HG03139 (cell line): Measurements from ENCODE around the gene VSTM2B.
"Not testable (repeated sequence)": the region's sequence is repeated elsewhere in the genome, so short reads cannot be mapped to it uniquely, and the experiment has no call there.

Experiments used
- ATAC-seq: cut with Tn5 transposase; IDR thresholded peaks from one replicate; pipeline ENCODE4 v1.9.1; 2021; ENCODE audit not compliant: unreplicated experiment

The VSTM2B gene

GRCh38 chr19:29525901-29526729, at the start of gene VSTM2B:
Gene VSTM2B, plus strand, starts transcription at chr19:29525994. Its CDS starts 590 bp downstream, at chr19:29526584.
- ATAC-seq: no peak

GRCh38 chr19:29476528-29476927, 49.3 kb upstream of the VSTM2B start:
- ATAC-seq: no peak

DNA sequence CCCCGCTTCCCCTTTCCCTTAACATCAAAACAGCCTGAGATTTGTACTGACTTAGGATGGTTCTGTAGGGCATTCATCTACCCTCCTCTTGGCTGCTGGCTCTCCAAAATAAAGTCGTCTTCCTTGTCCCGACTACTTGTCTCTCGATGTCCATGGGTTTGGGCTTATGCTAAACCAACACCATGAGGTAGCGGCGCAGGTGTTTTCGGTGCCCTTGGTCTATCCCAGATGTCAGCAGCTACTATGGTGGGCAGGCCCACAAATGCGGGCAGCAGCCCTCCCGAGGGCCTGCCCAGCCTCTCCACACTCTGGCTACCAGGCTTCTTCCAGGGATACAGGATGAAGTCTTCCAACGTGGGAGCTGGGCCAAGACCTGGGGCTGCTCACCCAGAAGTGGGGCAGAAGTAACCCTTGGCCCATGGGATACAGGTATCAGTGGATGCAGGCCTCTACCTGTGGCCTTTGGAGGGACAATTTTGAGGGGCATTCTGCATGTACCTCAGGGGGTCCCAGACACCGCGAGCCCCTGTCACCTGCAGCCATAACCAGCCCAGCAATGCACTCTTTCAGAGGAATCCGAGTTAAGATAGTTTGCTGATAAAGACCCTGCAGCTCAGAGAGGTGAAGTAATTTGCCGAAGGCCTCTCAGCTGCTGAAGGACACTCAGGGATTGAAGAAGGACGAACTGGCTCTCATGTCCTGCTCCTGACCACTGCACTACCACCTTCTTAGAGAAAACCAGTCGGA, 47.8 kb upstream of the VSTM2B start:
- no peak for ATAC-seq

- no peak for ATAC-seq
Observed at GRCh38 chr19:29478578-29479565, 46.9 kb upstream of the VSTM2B start.

DNA sequence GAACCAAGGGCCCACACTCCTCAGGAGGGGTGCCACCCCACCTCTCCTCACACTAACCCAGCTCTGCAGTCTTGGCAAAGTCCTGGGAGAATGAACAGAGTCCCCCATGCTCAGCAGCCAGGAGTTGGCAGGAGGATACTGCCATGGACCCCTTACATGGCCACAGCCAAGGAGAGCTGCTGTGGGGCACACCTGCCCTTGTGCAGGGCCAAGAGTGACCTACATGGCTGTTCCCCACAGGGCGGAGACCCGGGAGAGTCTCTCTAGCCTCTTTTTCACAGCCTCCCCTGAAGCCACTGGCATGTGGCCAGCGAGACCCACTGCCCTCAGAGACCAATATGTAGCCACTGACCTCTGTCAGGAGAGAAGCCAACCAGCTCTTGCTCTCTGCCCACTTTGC, 45.9 kb upstream of the VSTM2B start:
- no peak for ATAC-seq

- no peak for ATAC-seq
Observed at GRCh38 chr19:29480507-29480906, 45.3 kb upstream of the VSTM2B start.

GRCh38 chr19:29482855-29483640, 42.7 kb upstream of the VSTM2B start:
- ATAC-seq: no peak

DNA sequence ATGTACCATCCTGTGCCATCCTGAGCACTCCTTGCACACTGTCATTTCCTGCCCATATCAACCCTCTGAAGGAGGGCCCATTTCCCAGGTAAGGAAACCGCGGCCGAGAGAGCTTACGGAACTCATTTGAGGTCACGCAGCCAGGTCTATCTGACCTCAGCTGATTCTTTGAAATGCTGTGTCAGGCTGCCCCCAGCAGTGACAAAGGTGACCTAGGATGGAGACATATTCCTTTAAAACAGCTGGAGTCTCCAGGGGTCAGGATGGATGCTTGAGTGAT, 42.2 kb upstream of the VSTM2B start:
- ATAC-seq: no peak

DNA sequence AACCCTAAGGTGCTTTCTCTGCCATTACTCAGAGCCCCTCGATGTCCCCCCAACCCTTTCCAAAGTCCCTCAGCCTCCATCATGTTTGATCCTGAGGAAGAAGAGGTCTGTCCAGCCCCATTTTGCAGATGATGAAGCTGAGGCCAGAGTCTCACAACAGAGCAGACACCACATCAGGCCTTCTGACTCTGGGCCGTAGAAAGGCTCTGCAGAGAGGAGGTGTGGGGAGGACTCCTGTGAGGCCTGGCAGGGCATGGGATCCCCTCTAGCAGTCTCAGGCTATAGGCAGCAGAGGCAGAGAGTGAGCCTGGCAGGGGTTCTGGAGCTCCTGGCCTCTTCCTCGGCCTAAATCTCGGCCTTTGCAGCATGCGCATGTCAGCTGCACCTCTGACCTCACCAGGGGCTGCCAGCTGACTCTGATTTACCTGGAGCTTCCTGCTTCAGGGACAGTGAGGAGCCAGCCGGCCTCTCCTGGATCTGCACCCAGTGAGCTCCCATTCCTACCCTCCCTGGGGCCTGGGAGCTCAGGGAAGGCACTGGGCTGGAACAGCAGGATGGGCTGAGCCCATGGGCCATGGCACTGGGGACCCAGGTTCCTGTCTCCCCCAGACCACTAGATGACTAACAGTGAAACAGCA, 41.7 kb upstream of the VSTM2B start:
- no peak for ATAC-seq

- ATAC-seq: no peak
Observed at GRCh38 chr19:29484876-29485275, 40.9 kb upstream of the VSTM2B start.

DNA sequence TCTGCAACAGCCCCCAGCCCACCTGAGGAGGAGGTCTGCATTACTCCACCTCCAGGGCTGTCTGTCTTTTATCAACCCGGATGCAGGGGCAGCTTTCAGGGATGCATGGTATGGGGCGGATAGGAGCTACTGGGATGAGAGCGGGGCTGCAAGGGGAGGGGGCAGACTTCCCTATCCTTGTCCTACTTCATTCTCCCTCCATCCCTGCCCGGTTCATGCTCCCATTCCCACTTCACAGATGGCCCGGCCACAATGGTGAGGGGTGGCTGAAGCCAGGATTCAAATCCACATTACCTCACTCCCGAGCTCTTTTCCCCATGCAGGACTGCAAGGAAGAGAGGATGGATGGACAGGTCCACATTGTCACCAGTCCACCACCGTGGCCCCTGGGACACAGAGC, 40.5 kb upstream of the VSTM2B start:
- no peak for ATAC-seq

DNA sequence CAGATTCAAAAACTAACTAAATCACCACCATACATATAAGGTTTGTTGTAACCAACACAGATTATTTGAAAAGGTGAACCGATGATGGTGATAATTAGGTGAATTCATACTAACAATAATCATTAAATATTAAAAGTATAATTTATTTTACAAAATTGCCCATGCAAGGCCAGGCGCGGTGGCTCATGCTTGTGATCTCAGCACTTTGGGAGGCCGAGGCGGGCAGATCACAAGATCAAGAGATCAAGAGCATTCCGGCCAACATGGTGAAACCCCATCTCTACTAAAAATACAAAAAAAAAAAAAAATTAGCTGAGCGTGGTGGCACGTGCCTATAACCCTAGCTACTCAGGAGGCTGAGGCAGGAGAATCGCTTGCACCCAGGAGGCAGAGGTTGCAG, 38.8 kb upstream of the VSTM2B start:
- not testable (repeated sequence) for ATAC-seq

DNA sequence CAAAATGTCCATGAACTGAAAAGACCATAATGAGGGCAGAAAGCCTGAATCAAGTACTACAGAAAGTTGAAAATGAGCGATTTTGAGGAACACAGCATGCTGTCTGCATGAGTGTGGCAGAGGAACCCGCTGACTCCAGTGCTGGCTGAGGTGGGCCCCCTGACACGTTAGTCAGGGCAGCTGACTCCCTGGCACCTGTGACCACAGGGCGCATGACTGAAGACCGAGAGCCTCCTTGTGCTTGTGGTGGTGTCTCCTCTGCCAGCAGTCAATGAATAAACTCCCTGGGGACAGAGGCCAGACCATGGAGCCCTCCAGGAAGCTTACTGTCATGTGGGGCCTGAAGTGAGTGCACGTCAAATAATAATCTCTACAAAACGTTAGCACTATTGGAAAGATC, 38.4 kb upstream of the VSTM2B start:
- ATAC-seq: no peak

GRCh38 chr19:29488316-29488715, 37.5 kb upstream of the VSTM2B start:
- ATAC-seq: no peak

DNA sequence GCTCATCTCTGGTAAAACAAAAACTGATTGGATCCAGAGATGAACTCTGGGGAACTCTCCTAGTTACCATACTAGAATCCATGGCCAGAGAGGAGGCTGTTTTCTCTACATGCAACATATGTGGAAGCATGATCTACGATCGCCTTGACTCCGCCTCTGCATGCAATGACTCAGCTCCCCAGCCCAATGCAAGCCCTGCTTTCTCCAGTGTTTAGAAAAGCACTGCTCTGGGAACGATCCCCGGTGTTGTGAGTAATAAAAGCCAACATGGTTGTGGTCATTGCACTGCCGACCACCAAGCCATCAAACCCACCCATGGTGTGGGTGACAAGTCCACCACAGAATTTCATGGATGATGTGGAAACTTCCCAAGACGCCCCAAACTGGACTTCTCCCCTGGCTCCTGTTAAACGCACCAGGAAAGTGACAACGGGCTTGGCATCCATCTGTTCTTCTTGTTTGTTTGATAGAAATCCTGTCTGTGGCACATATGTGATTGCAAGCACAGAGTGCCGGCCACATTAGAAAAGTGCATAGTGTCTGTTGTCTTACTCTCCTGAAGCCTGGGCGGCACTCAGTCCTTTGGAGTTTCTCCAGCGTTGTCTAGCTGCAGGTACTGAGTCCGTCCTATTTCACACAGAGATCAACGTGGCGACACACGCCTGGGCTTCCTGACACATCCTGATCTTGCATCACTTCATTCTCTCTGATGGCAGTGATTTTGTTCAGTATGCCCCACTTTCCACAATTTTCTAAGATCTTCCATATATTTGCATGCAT, 36.4 kb upstream of the VSTM2B start:
- ATAC-seq: no peak

DNA sequence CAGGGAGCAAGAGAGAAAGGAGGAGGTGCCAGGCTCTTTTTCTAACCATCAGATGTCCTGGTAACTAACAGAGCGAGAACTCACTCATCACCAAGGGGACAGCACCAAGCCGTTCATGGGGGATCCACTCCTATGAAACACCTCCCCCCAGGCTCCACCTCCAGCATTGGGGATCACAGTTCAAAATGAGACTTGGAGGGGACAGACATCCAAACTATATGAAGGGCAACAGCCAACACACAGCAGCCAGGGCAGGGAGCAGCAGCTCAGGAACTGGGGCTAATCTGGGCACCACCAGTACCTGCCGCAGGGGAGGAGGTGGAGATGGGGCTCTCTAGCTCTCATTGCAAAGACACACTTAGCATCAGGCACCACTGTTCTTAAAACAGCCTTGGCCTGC, 34.3 kb upstream of the VSTM2B start:
- no peak for ATAC-seq

GRCh38 chr19:29491995-29492577, 33.7 kb upstream of the VSTM2B start:
- ATAC-seq: no peak

- no peak for ATAC-seq
Observed at GRCh38 chr19:29492769-29493168, 33.0 kb upstream of the VSTM2B start.

DNA sequence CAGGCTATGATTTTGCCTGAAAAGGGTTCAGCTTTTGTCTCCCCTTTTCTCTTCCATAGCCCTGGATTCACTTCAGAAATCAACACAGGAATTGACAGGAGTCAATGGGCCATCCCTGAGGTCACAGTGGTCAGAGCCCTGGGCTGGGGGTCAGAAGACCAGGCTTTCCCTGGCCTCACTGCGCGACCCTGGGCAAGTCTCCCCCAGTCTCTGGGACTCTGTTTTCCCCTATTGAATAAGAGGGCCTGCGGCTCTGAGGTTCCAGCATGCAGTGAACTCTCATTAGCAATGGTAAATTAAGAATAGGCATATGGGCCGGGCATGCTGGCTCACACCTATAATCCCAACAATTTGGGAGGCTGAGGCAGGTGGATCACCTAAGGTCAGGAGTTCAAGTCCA, 30.7 kb upstream of the VSTM2B start:
- ATAC-seq: no peak
